Skeletal muscle tissue (tissue), 4 donors: ENCODE measurements around the gene AP1G2. TPM values are rescaled to one million over a fixed set of nuclear protein-coding genes. Genes with fewer than 3 reads are reported as not detected.

Experiments
- H3K27ac ChIP-seq: one replicate; pipeline ENCODE4 v1.7.0; 2013; ENCODE audit warnings: mild to moderate bottlenecking, low read depth, low read length, inconsistent platforms
- H3K27me3 ChIP-seq, 3 donors: one replicate each; pipeline ENCODE4 v1.7.0; 2013; ENCODE audit warnings: low read length in 3 of 3; ENCODE audit not compliant: control insufficient read depth in 3 of 3, insufficient read depth in 3 of 3
- H3K36me3 ChIP-seq, 3 donors: one replicate each; pipeline ENCODE4 v1.7.0; 2013; ENCODE audit warnings: low read length in 3 of 3; ENCODE audit not compliant: control insufficient read depth in 3 of 3, insufficient read depth in 3 of 3
- H3K4me1 ChIP-seq, 3 donors: one replicate each; pipeline ENCODE4 v1.7.0; 2013; ENCODE audit warnings: low read length in 3 of 3, mild to moderate bottlenecking in 3 of 3; ENCODE audit not compliant: control insufficient read depth in 3 of 3, insufficient read depth in 3 of 3
- H3K4me3 ChIP-seq, 3 donors: one replicate each; pipeline ENCODE4 v1.7.0; 2013; ENCODE audit warnings: low read length in 3 of 3
- H3K9ac ChIP-seq, 3 donors: one replicate each; pipeline ENCODE4 v1.7.0; 2013; ENCODE audit warnings: low read length in 3 of 3, mild to moderate bottlenecking in 3 of 3, moderate library complexity in 2 of 3, low read depth in 1 of 3
- H3K9me3 ChIP-seq, 3 donors: one replicate each; pipeline ENCODE4 v1.7.0; 2013; ENCODE audit warnings: low read length in 3 of 3; ENCODE audit not compliant: control insufficient read depth in 3 of 3
- total RNA-seq: library from RNA; depleted of rRNA; stranded (reverse); fragments of >200 nt; gene quantifications from one replicate; pipeline ENCODE4 v1.2.3, GENCODE V29; 2014
- donor health status: Osteomylitis.

Gene AP1G2
- total RNA-seq, 1 donor from 2014 or later = 8.4 TPM

DNA sequence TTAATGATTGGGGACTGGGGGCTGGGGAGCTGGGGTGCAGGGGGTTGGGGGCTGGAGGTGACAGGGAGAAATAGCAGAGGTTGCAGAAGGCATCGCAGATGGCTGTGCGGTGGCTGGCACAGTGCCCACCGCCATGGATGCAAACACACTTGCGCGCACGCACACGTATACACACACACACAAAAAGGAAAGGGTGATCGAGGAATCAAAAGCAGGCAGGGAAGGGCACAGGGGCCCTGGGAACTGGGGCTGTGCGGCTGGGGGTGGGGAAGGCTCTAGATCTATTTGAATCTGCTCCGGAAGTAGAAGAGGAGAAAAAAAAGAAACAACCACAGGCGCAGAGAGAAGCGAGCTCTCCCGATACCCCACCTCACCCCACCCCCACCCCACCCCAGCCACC lies 55.4 kb downstream of the AP1G2 start:
- Histone ChIP-seq H3K27me3 (peaks cover 0 to 10% (median 0%) of the 10 kb centered on the region in 3 donors), H3K36me3 (peaks cover 0 to 3% (median 0%) of the 10 kb centered on the region in 3 donors), H3K4me3 (peak overlapping the region in 1 of 3 donors; percentile 39), H3K9me3 (no peaks in the 10 kb centered on the region), H3K9ac (no peak overlapping the region), H3K4me1 (peaks cover 0 to 9% (median 0%) of the 10 kb centered on the region in 3 donors), H3K27ac (no peak overlapping the region)

Other genes with a start within 250 kb of the AP1G2 start
- gene PABPN1, start 246.3 kb downstream of the AP1G2 start, total RNA-seq = 40.7 TPM
- gene SLC22A17, start 214.9 kb downstream of the AP1G2 start, total RNA-seq = 12.5 TPM
- 17.2 TPM for gene EFS, start 202.6 kb downstream of the AP1G2 start, total RNA-seq
- gene IL25, start 195.0 kb downstream of the AP1G2 start, total RNA-seq = not detected
- gene CMTM5, start 190.7 kb downstream of the AP1G2 start, total RNA-seq = 2.1 TPM
- gene MYH6, start 159.5 kb downstream of the AP1G2 start, total RNA-seq = 2.1 TPM
- gene MYH7, start 132.1 kb downstream of the AP1G2 start, total RNA-seq = 426 TPM
- 32.4 TPM for gene NGDN, start 98.1 kb downstream of the AP1G2 start, total RNA-seq
- not detected for gene ZFHX2, start 16.0 kb downstream of the AP1G2 start, total RNA-seq
- gene THTPA, start 11.5 kb downstream of the AP1G2 start, total RNA-seq = 7.8 TPM
- 1.0 TPM for gene JPH4, start 11.0 kb upstream of the AP1G2 start, total RNA-seq
- gene DHRS2, start 68.6 kb upstream of the AP1G2 start, total RNA-seq = not detected